ENCODE data around the gene FGF13. TPM values are rescaled to one million over a fixed set of nuclear protein-coding genes. Genes with fewer than 3 reads are reported as not detected.

The FGF13 gene
- total and polyA plus RNA-seq, 7 experiments from 2014 or later: not detected

- no peak overlapping the region for H3K4me3 ChIP-seq (ENCODE audit: low read length)
- H3K27me3 Mint-ChIP-seq: peaks cover 22 to 44% (median 27%) of the 10 kb centered on the region in 5 donors
- H3K36me3 ChIP-seq (ENCODE audit: control insufficient read depth in 2 of 3, insufficient read depth in 3 of 3, low read length in 3 of 3): no peaks in the 10 kb centered on the region
- ChIA-PET POLR2A (no interaction called here), CTCF (no interaction called here)
- no peaks in the 10 kb centered on the region for H3K9me3 ChIP-seq (ENCODE audit: control insufficient read depth in 2 of 3, low read length in 3 of 3)
- peaks cover 0 to 2% (median 0%) of the 10 kb centered on the region in 11 donors for H3K9me3 Mint-ChIP-seq
- H3K27me3 ChIP-seq (ENCODE audit: control insufficient read depth in 2 of 2, insufficient read depth in 2 of 2, low read length in 2 of 2): no peaks in the 10 kb centered on the region
- H3K36me3 Mint-ChIP-seq: peaks cover 0 to 3% (median 0%) of the 10 kb centered on the region in 5 donors
- H3K4me1 ChIP-seq (ENCODE audit: control insufficient read depth in 2 of 2, insufficient read depth in 2 of 2, low read length in 2 of 2): no peaks in the 10 kb centered on the region
- no peak overlapping the region for H3K27ac ChIP-seq (ENCODE audit: low read depth, low read length)
- H3K27ac Mint-ChIP-seq: no peak overlapping the region
- H3K4me3 Mint-ChIP-seq: peak overlapping the region in 4 of 10 donors; percentile 25 to 41 (median 31)
- DNase-seq: no peak
- intact Hi-C loops (cut with micrococcal nuclease): no loop called here
- no peak for ATAC-seq
- H3K4me1 Mint-ChIP-seq: no peaks in the 10 kb centered on the region
These were observed 1.4 kb downstream of the FGF13 start for GRCh38 chrX:138709886-138710791.

GRCh38 chrX:138708268-138708667 lies 3.2 kb downstream of the FGF13 start:
- CTCF ChIA-PET: no interaction called here
- Mint-ChIP-seq H3K36me3 (no peaks in the 10 kb centered on the region), H3K27me3 (peaks cover 14 to 37% (median 19%) of the 10 kb centered on the region in 5 donors), H3K4me3 (no peak overlapping the region), H3K4me1 (no peaks in the 10 kb centered on the region), H3K9me3 (no peaks in the 10 kb centered on the region), H3K27ac (no peak overlapping the region)
- H3K36me3 ChIP-seq (ENCODE audit: control insufficient read depth in 2 of 3, insufficient read depth in 3 of 3, low read length in 3 of 3): no peaks in the 10 kb centered on the region
- no peak overlapping the region for H3K27ac ChIP-seq (ENCODE audit: low read depth, low read length)
- no peak overlapping the region for H3K4me3 ChIP-seq (ENCODE audit: low read length)
- DNase-seq (no peak), ATAC-seq (no peak)
- POLR2A ChIA-PET: no interaction called here
- intact Hi-C loops (cut with micrococcal nuclease): no loop called here
- no peaks in the 10 kb centered on the region for H3K27me3 ChIP-seq (ENCODE audit: control insufficient read depth in 2 of 2, insufficient read depth in 2 of 2, low read length in 2 of 2)
- H3K4me1 ChIP-seq (ENCODE audit: control insufficient read depth in 2 of 2, insufficient read depth in 2 of 2, low read length in 2 of 2): no peaks in the 10 kb centered on the region
- H3K9me3 ChIP-seq (ENCODE audit: control insufficient read depth in 2 of 3, low read length in 3 of 3): no peaks in the 10 kb centered on the region

GRCh38 chrX:138704596-138704995 lies 6.9 kb downstream of the FGF13 start:
- H3K4me1 Mint-ChIP-seq: no peaks in the 10 kb centered on the region
- no peak overlapping the region for H3K4me3 ChIP-seq (ENCODE audit: low read length)
- H3K27ac ChIP-seq (ENCODE audit: low read depth, low read length): no peak overlapping the region
- no peaks in the 10 kb centered on the region for H3K36me3 Mint-ChIP-seq
- ATAC-seq (no peak), DNase-seq (no peak)
- H3K36me3 ChIP-seq (ENCODE audit: control insufficient read depth in 2 of 3, insufficient read depth in 3 of 3, low read length in 3 of 3): no peaks in the 10 kb centered on the region
- H3K9me3 ChIP-seq (ENCODE audit: control insufficient read depth in 2 of 3, low read length in 3 of 3): no peaks in the 10 kb centered on the region
- H3K27ac Mint-ChIP-seq: no peak overlapping the region
- peaks cover 2 to 8% (median 6%) of the 10 kb centered on the region in 5 donors for H3K27me3 Mint-ChIP-seq
- H3K4me3 Mint-ChIP-seq: no peak overlapping the region
- H3K27me3 ChIP-seq (ENCODE audit: control insufficient read depth in 2 of 2, insufficient read depth in 2 of 2, low read length in 2 of 2): no peaks in the 10 kb centered on the region
- peaks cover 0 to under 1% (median 0%) of the 10 kb centered on the region in 11 donors for H3K9me3 Mint-ChIP-seq
- POLR2A ChIA-PET: no interaction called here
- CTCF ChIA-PET: no interaction called here
- no peaks in the 10 kb centered on the region for H3K4me1 ChIP-seq (ENCODE audit: control insufficient read depth in 2 of 2, insufficient read depth in 2 of 2, low read length in 2 of 2)
- intact Hi-C loops (cut with micrococcal nuclease): no loop called here

- H3K27me3 ChIP-seq (ENCODE audit: control insufficient read depth in 2 of 2, insufficient read depth in 2 of 2, low read length in 2 of 2): no peaks in the 10 kb centered on the region
- ATAC-seq: no peak
- peaks cover 0 to 4% (median 0%) of the 10 kb centered on the region in 11 donors for H3K9me3 Mint-ChIP-seq
- no peaks in the 10 kb centered on the region for H3K4me1 ChIP-seq (ENCODE audit: control insufficient read depth in 2 of 2, insufficient read depth in 2 of 2, low read length in 2 of 2)
- CTCF ChIA-PET: no interaction called here
- H3K36me3 Mint-ChIP-seq: no peaks in the 10 kb centered on the region
- intact Hi-C loops (cut with micrococcal nuclease): no loop called here
- no peaks in the 10 kb centered on the region for H3K9me3 ChIP-seq (ENCODE audit: control insufficient read depth in 2 of 3, low read length in 3 of 3)
- H3K27ac ChIP-seq (ENCODE audit: low read depth, low read length): no peak overlapping the region
- POLR2A ChIA-PET: no interaction called here
- H3K27me3 Mint-ChIP-seq: peaks cover 0 to 6% (median 4%) of the 10 kb centered on the region in 5 donors
- H3K36me3 ChIP-seq (ENCODE audit: control insufficient read depth in 2 of 3, insufficient read depth in 3 of 3, low read length in 3 of 3): no peaks in the 10 kb centered on the region
- H3K4me3 Mint-ChIP-seq: no peak overlapping the region
- H3K4me1 Mint-ChIP-seq: no peaks in the 10 kb centered on the region
- H3K4me3 ChIP-seq (ENCODE audit: low read length): no peak overlapping the region
- H3K27ac Mint-ChIP-seq: no peak overlapping the region
- no peak for DNase-seq
These were observed 7.4 kb downstream of the FGF13 start for GRCh38 chrX:138704101-138704500.

GRCh38 chrX:138692591-138692990 lies 18.9 kb downstream of the FGF13 start:
- Mint-ChIP-seq H3K27ac (no peak overlapping the region), H3K4me1 (no peaks in the 10 kb centered on the region), H3K27me3 (no peaks in the 10 kb centered on the region), H3K4me3 (no peak overlapping the region), H3K36me3 (no peaks in the 10 kb centered on the region), H3K9me3 (no peaks in the 10 kb centered on the region)
- Histone ChIP-seq H3K36me3 (ENCODE audit: control insufficient read depth in 2 of 3, insufficient read depth in 3 of 3, low read length in 3 of 3) (no peaks in the 10 kb centered on the region), H3K27me3 (ENCODE audit: control insufficient read depth in 2 of 2, insufficient read depth in 2 of 2, low read length in 2 of 2) (no peaks in the 10 kb centered on the region), H3K4me1 (ENCODE audit: control insufficient read depth in 2 of 2, insufficient read depth in 2 of 2, low read length in 2 of 2) (no peaks in the 10 kb centered on the region), H3K4me3 (ENCODE audit: low read length) (no peak overlapping the region), H3K27ac (ENCODE audit: low read depth, low read length) (no peak overlapping the region), H3K9me3 (ENCODE audit: control insufficient read depth in 2 of 3, low read length in 3 of 3) (no peaks in the 10 kb centered on the region)
- intact Hi-C loops (cut with micrococcal nuclease): no loop called here
- ChIA-PET POLR2A (no interaction called here), CTCF (no interaction called here)
- ATAC-seq (no peak), DNase-seq (no peak)

- no peaks in the 10 kb centered on the region for H3K27me3 ChIP-seq (ENCODE audit: control insufficient read depth in 2 of 2, insufficient read depth in 2 of 2, low read length in 2 of 2)
- H3K9me3 Mint-ChIP-seq: no peaks in the 10 kb centered on the region
- no peak overlapping the region for H3K4me3 ChIP-seq (ENCODE audit: low read length)
- no peaks in the 10 kb centered on the region for H3K4me1 Mint-ChIP-seq
- H3K36me3 ChIP-seq (ENCODE audit: control insufficient read depth in 2 of 3, insufficient read depth in 3 of 3, low read length in 3 of 3): no peaks in the 10 kb centered on the region
- DNase-seq (no peak), ATAC-seq (no peak)
- no peaks in the 10 kb centered on the region for H3K36me3 Mint-ChIP-seq
- ChIA-PET POLR2A (no interaction called here), CTCF (no interaction called here)
- H3K4me1 ChIP-seq (ENCODE audit: control insufficient read depth in 2 of 2, insufficient read depth in 2 of 2, low read length in 2 of 2): no peaks in the 10 kb centered on the region
- no peak overlapping the region for H3K4me3 Mint-ChIP-seq
- no peaks in the 10 kb centered on the region for H3K9me3 ChIP-seq (ENCODE audit: control insufficient read depth in 2 of 3, low read length in 3 of 3)
- no peaks in the 10 kb centered on the region for H3K27me3 Mint-ChIP-seq
- no peak overlapping the region for H3K27ac ChIP-seq (ENCODE audit: low read depth, low read length)
- intact Hi-C loops (cut with micrococcal nuclease): no loop called here
- no peak overlapping the region for H3K27ac Mint-ChIP-seq
These were observed 20.3 kb downstream of the FGF13 start for GRCh38 chrX:138691186-138691585.

- Histone ChIP-seq H3K9me3 (ENCODE audit: control insufficient read depth in 2 of 3, low read length in 3 of 3) (no peaks in the 10 kb centered on the region), H3K4me1 (ENCODE audit: control insufficient read depth in 2 of 2, insufficient read depth in 2 of 2, low read length in 2 of 2) (no peaks in the 10 kb centered on the region), H3K27me3 (ENCODE audit: control insufficient read depth in 2 of 2, insufficient read depth in 2 of 2, low read length in 2 of 2) (no peaks in the 10 kb centered on the region), H3K4me3 (ENCODE audit: low read length) (no peak overlapping the region), H3K27ac (ENCODE audit: low read depth, low read length) (no peak overlapping the region), H3K36me3 (ENCODE audit: control insufficient read depth in 2 of 3, insufficient read depth in 3 of 3, low read length in 3 of 3) (no peaks in the 10 kb centered on the region)
- Mint-ChIP-seq H3K4me1 (no peaks in the 10 kb centered on the region), H3K4me3 (no peak overlapping the region), H3K36me3 (no peaks in the 10 kb centered on the region), H3K27me3 (no peaks in the 10 kb centered on the region), H3K9me3 (no peaks in the 10 kb centered on the region), H3K27ac (no peak overlapping the region)
- ChIA-PET POLR2A (no interaction called here), CTCF (no interaction called here)
- DNase-seq: no peak
- intact Hi-C loops (cut with micrococcal nuclease): no loop called here
- ATAC-seq: no peak
These were observed 20.9 kb downstream of the FGF13 start for GRCh38 chrX:138690591-138690990.

Measured in naive thymus-derived CD4-positive, alpha-beta T cell (primary cell).